ENCODE data around the gene HORMAD2.
"Not testable (repeated sequence)": the region's sequence is repeated elsewhere in the genome, so short reads cannot be mapped to it uniquely, and the experiment has no call there.

HORMAD2 gene

GRCh38 chr22:30057375-30057774 lies 22.9 kb upstream of the HORMAD2 start:
- no peak for DNase-seq (ENCODE audit: low read depth)

GRCh38 chr22:30059346-30060020 lies 20.8 kb upstream of the HORMAD2 start:
- DNase-seq (ENCODE audit: low read depth) = not testable (repeated sequence)

GRCh38 chr22:30061094-30061493 lies 19.2 kb upstream of the HORMAD2 start:
- DNase-seq (ENCODE audit: low read depth) = not testable (repeated sequence)

- no peak for DNase-seq (ENCODE audit: low read depth)
Measured at GRCh38 chr22:30062259-30062658, 18.0 kb upstream of the HORMAD2 start.

GRCh38 chr22:30062950-30063349 lies 17.3 kb upstream of the HORMAD2 start:
- no peak for DNase-seq (ENCODE audit: low read depth)

GRCh38 chr22:30064172-30064571 lies 16.1 kb upstream of the HORMAD2 start:
- no peak for DNase-seq (ENCODE audit: low read depth)

- DNase-seq (ENCODE audit: low read depth) = no peak
Measured at GRCh38 chr22:30073743-30074142, 6.5 kb upstream of the HORMAD2 start.

- no peak for DNase-seq (ENCODE audit: low read depth)
Measured at GRCh38 chr22:30074147-30074546, 6.1 kb upstream of the HORMAD2 start.

GRCh38 chr22:30074994-30075393 lies 5.3 kb upstream of the HORMAD2 start:
- DNase-seq (ENCODE audit: low read depth) = no peak

- no peak for DNase-seq (ENCODE audit: low read depth)
Measured at GRCh38 chr22:30077279-30077880, 2.9 kb upstream of the HORMAD2 start.

- no peak for DNase-seq (ENCODE audit: low read depth)
Measured at GRCh38 chr22:30078320-30079311, 1.6 kb upstream of the HORMAD2 start.

- no peak for DNase-seq (ENCODE audit: low read depth)
Measured at GRCh38 chr22:30080805-30081204, 541 bp downstream of the HORMAD2 start.

- no peak for DNase-seq (ENCODE audit: low read depth)
Measured at GRCh38 chr22:30086496-30086895, 6.2 kb downstream of the HORMAD2 start.

- DNase-seq (ENCODE audit: low read depth) = peak; percentile 44
Measured at GRCh38 chr22:30087037-30087436, 6.8 kb downstream of the HORMAD2 start.

GRCh38 chr22:30087611-30088010 lies 7.3 kb downstream of the HORMAD2 start:
- no peak for DNase-seq (ENCODE audit: low read depth)

GRCh38 chr22:30088468-30088867 lies 8.2 kb downstream of the HORMAD2 start:
- no peak for DNase-seq (ENCODE audit: low read depth)

- DNase-seq (ENCODE audit: low read depth) = no peak
Measured at GRCh38 chr22:30089655-30089974, 9.4 kb downstream of the HORMAD2 start.

- no peak for DNase-seq (ENCODE audit: low read depth)
Measured at GRCh38 chr22:30092686-30093085, 12.4 kb downstream of the HORMAD2 start.

- DNase-seq (ENCODE audit: low read depth) = no peak
Measured at GRCh38 chr22:30094804-30095203, 14.5 kb downstream of the HORMAD2 start.

GRCh38 chr22:30097861-30098260 lies 17.6 kb downstream of the HORMAD2 start:
- DNase-seq (ENCODE audit: low read depth) = no peak

GRCh38 chr22:30100770-30101169 lies 20.5 kb downstream of the HORMAD2 start:
- DNase-seq (ENCODE audit: low read depth) = not testable (repeated sequence)

- DNase-seq (ENCODE audit: low read depth) = no peak
Measured at GRCh38 chr22:30104501-30105156, 24.4 kb downstream of the HORMAD2 start.

Measured in non-pigmented ciliary epithelial cell (primary cell).